DMS53 (cell line): ENCODE measurements around the gene SHISA9.
"Not testable (repeated sequence)": the region's sequence is repeated elsewhere in the genome, so short reads cannot be mapped to it uniquely, and the experiment has no call there.

ENCODE experiments used
- DNase-seq: peaks from one replicate; lab custom pipeline; 2025; lab: John Stamatoyannopoulos, UW

Gene SHISA9

DNA sequence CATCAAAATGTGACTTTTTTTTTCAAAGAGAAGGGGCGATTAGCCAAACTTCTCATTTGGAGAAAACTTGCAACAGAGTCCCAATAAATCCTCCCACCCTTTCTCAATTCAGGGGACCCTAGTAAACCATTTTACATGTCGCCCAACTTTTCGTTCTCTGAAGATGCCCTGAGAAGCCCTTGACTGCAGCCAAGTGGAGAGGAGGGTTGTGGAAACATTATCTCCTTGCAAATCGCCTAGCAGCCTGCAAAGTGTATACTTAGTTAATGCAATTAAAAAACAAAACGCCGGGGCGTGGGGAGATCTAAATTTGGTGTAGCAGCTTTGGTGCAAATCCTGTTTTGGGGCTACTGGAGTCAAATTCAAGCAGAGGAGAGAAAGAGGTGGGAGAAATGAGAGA lies 1.2 kb upstream of the SHISA9 start:
- DNase-seq, result no peak

DNA sequence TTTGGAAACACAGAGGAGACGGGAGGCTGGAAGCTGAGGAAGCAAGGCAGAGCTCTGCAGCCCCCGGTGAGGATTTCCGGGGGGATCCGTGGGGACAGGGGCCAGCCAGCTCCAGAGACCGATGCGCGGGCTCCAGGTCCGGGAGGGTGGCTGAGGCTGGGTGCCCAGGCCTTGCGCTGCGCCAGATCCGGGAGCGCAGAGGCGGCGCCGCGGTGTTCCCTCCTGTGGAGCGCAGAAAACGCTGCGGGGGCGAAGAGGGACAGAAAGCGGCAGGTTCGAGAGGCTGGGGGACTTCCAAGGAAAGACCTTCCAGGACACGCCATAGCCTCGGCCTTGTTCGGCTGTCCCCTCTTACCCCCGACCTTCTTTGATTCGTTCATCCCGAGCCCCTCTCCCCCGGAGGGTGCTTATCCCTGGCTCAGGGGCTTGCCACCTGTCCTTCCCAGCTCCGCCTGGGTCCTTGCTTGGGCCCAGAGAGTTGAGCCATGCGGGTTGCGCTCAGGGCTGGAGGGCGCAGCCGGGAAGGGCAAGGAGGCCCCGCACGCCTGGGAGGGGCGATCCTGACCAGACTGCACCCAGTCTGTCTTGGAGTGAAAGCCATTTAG lies 697 bp upstream of the SHISA9 start:
- no peak for DNase-seq

DNA sequence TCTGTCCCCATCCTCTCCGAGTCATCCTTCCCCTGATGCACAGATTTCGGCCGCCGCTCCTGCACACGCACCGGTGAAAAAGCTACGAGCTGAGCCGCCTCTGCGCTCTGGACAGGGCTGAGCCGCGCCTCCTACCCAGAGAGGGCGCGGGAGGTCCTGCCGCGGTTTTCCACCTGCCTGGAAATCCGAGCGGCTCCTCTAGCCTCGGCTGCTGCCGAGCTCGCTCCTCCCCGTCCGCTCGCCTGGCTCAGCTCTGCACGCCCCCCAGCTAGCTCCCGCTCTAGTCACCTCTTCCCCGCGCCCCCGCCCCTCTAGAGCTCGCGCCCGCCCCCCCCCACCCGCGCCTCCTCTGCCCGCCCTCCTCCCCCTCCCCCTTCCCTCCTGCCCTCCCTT lies 198 bp upstream of the SHISA9 start:
- DNase-seq, result no peak

DNA sequence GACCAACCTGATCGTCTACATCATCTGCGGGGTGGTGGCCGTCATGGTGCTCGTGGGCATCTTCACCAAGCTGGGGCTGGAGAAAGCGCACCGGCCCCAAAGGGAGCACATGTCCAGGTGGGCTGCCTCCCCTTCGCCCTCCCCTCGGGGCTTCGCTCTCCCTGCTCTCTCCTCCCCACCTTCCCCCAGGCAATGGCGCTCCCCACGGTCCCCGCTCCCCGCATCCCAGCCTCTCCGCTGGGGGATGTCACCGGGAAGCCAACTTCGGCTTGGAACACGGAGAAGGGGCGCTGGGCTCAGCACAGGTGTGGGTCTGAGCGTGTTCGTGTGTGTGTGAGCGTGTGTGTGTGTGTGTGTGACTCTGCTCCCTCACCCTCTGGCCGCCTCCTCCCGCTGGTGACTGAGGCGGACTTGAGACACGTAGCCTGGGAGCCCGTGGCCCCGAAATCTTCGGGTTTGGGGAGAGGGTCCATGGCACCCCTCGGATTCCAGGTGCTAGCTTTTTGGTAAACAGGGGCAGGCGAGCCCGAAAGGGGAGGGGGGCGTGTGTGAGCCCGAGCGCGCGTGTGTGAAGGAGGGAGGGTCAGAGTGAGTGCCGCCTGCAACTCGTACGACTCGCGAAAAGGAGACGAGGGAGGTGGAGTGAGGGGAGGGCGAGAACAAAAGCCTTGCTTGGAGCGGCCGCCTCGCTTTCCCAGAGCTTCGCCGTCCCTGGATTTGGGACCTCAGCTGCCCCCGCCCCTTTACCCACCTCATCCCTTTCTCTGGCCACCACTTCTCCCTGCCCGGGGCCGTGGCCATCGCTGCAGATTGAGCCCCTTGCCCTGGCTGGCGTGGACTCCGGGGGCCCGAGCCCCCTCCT lies 1.3 kb downstream of the SHISA9 start:
- no peak for DNase-seq

DNA sequence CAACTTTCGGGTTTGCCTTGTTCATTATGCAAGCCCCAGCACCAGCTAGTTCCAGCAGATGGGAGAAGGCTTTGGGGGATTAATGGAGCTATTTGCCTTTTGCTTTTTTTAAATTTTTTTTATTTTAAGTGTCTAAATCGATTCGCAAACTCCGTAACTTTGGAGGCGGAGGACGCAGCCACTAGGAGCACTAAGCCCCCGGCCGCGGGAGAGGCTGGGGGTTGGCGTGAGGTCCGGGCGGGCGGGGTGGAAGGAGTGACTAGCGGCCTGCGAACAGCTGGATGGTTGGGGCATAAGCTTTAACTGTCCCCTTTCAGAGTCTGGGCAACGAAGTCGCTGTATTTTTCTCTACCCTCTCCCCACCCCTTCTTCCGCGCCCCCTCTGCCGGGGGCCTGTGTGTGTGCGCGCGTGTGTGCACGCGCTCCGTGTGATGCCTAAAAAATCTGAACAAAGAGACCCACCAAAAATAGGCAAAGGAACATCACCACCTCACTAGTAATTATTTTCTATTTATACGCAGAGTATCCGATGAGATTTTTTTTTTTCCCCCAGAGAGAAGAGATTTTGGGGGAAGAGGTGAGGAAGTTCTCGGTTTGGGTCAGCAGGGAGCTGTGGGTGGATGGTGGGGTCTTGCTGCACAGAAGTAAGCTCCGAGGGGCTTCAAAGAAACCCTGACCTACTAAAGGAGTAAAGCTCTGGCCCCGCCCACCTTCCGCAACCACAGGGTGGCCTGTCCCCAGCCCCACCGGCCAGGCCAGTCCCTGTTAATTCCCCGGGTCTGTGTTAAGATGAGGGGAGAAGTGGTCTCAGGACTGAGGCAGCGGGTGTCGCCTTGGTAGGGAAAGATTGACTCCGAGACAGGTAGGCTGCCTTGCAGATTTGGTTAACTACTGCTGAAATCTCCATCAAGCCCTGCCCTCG lies 2.3 kb downstream of the SHISA9 start:
- DNase-seq, result no peak

DNA sequence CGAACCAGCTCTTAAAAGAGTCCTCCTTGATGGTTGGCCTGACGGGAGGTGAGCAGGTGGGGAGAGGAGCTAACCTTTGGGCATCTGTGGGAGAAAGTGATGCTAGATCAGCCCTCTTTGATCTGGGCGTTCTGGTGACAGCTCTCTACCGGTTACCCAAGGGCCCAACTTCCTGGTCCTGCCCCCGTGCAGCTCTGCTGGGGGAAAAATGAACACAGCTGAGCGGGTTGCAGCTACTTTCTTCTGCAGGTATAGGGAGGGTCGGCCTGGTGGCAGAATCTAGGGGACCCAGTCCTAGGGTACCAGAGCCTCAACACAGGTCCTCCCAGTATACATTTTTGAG lies 2.9 kb downstream of the SHISA9 start:
- no peak for DNase-seq

DNA sequence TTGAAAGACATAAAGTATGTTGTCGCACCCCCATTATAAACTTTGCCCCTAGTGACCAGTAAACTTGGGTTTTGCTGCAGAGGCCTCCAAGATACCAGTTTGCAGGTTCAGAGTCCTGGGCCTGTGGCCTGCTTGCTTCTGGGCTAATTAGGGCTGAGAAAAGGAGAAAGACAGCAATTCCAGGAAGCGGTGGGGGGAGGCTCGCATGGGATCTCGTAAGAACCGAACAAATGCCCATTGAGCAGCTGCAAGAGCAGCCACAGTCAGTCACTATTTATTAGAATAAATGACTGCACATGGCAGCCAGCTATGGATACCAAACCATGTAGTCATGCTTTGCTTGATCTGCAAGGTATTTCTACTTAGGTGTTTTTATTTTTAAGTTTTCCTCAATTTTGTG lies 4.9 kb downstream of the SHISA9 start:
- no peak for DNase-seq

DNA sequence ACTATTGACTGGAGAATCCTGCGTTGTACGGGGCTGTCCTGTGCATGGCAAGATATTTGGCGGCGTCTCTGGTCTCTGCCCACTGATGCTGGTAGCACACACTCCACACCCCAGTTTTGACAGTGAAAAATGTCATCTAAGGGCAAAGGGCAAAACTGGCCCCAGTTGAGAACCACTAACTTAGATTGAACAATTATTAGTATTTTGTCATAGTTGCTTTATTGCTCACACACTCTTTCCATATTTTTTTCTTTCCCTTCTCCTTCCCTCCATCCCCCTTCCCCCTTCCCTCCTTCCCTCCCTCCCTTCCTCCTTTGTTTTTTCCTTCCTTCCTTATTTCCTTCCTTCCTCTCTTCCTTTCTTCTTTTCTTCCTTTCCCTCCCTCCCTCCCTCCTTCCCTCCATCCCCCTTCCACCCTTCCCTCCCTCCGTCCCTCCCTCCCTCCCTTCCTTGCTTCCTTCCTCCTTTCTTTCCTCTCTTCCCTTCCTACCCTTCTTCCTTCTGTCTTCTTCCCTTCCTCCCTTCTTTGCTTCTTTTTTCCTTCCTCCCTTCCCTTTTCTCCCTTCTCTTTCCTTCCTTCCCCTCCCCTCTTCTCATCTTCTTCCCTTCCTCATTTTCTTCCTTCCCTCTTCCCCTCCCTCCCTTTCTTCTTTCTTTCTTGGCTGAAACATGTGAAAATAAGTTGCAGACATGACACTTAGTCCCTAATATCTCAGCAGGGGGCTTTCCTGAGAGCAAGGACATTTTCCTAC lies 5.5 kb downstream of the SHISA9 start:
- DNase-seq, result no peak

DNA sequence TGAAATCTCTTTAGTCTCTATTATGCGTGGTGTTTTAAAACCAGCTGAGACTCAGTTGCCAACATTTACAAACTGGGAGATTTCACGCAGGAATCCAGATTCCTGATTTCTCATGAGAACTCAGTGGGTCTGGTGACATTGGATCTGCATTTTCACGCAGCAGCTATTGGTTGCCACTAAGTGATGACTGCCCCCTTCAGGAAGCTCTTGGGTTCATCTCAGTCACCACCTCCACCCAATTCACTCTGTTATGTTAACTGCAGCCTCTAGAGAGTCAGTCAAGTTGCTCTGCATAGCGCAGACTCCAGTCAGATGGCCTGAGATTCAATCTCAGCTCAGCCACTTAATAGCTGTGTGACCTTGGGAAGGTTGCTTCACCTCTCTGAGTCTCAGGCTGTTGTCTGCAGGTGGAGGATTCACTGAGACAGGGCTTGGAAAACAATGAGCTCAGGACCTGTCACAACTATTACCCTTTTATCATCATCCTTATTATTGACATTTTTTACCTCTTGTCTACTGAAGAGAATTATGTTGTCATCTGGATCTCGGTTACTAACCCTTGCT lies 6.4 kb downstream of the SHISA9 start:
- DNase-seq, result no peak

DNA sequence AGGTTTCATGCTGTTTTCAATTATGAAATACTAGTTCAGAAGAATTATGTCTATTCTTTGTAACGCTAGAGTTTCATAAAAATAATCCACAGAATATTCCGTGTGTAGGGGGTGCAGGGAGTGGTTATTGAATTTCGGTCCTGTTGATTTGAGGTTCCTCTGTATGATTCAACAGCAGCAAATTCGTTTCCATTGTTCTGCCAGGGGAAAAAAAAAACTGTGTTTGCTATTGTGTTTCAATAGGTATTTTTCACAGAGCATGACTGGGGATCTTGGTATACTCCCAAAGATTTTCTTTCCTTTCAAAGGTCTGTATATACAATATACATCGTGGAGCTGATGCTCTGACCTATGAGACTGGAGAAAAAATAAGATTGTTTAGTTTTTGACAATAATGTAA lies 15.8 kb downstream of the SHISA9 start:
- no peak for DNase-seq

DNA sequence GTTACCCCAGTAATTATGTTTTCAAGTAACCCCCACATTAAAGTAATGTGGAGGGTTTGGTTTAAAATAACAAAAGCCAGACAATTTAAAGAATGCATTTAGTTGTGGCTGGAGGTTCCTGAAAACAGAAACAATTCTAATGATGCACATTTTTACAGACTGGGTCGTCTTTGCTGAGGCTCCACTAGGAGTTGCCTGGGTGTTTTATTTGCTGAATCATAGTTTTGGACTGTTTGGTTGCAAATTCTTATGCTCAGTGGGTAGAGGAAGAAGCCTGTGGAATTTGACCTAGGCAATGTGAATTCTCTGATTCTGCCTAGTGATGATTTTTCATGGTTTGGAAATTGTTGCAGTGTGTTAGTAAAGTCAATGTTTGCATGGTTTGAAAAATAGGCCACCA lies 16.3 kb downstream of the SHISA9 start:
- DNase-seq, result no peak

DNA sequence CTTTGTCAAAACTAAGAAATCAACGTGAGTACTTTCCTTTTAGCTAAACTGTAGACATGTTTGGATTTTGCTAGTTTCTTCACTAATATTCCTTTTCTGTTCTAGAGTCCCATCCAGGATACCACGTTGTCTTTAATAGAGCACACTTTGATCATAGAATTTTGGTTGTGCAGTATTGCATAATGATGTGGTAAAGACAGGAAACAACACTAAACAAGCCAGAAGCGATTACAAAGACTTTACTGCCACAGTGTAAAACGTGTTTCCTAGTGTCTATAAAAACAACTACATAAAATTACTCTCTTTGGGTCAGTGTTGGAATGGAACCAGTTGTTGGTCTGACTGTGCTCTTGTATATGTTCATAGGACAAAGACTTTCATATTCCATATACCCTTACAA lies 19.3 kb downstream of the SHISA9 start:
- no peak for DNase-seq

DNA sequence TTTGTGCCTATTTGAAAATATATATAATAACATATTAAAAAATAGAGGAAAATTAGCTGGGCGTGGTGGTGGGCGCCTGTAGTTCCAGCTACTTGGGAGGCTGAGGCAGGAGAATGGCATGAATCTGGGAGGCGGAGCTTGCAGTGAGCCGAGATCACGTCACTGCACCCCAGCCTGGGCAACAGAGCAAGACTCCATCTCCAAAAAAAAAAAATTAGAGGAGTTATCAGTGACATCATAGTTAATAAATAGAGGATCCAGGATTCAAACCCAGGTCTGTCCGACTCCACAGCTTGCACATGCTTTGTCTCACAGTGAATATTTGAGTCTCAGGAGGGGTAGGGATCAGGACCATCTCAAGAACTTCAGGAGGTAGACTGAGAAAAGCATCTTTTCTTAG lies 22.2 kb downstream of the SHISA9 start:
- DNase-seq, result not testable (repeated sequence)

DNA sequence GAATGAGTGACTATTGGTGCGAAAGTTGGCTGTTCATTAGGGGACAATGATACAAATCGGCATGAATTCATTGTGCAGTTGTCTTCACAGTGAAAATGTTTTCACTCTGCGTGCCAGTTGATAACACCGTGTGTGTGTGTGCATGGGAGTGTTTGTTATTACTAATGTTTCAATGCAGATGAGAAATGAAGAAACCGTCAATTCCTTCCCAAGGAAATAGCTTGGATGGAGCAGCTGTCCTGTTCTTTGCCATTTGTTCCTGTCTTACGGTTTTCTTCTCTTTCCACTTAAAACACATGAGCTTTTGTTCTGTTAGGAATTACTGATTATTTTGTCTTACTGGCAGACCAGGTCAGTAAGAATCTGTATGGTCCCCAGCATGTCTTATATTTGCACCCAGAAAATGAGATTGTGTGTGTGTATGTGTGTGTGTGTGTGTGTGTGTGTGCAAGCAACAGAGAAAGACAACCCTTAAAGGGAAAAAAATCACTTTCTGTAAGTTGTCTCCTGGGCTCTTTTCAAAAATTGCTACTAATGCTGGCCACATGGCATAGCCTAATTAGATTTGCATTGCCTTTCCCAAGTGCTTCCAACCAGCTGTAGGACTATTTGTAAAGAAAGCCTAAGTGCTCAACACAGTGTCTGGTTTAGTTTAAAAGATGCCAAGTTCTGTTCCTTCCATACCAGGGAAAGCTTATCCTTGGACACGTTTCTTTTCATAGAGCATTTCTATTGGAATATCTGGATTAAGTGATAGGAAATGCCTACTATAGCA lies 23.8 kb downstream of the SHISA9 start:
- DNase-seq, result no peak

DNA sequence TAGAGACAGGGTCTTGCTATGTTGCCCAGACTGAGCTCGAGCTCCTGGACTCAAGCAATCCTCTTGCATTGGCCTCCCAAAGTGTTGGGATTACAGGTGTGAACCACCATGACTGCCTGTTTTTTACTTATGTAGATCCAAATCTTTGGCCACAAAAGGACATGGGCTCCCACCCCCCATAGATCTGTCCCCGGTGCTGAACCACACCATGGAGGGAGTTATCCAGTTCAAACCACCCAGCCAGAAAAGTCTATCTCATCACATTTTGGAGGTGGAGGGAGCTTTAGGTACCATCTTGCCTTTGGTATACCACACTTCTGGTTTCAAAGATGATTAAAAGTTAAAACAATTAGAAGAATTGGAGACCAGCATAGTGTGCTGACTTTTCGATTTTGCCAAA lies 26.2 kb downstream of the SHISA9 start:
- DNase-seq, result no peak

DNA sequence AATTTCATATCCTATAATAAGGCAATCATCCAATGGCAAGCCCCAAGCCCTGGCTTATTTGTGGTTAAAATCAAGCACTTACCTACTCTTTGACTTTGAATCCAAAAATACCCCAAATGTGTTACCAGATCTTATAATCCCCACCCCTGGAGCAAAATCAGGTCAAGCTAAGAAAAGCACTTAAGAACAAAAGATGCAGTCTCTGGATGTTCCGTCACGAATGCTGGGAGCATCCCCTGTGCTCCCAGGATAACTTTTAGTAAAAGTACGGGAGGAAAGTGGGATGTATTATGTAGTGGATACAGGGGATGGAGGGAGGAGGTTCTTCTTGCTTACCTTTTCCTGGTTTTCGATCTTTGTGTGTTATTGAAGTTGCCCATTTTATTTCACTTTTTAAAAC lies 29.5 kb downstream of the SHISA9 start:
- no peak for DNase-seq

DNA sequence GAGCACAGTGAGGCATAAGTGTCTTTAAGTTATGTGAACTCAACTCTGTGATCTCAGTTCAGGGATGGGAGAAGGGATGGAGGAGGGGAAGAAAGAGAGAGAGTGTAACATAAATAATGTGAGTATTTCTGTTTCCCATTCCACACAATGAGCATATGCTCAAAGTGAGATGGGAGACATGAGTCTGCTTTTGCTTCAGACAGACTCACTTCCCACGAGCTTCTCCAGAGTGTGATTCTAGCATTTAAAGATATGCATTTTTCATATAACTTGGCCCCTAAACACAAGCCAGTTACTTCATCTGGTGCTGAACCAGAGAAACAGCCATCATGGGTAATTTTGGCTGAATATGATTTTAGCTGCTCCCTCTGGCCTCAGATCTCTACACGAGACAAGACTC lies 35.0 kb downstream of the SHISA9 start:
- DNase-seq, result no peak

DNA sequence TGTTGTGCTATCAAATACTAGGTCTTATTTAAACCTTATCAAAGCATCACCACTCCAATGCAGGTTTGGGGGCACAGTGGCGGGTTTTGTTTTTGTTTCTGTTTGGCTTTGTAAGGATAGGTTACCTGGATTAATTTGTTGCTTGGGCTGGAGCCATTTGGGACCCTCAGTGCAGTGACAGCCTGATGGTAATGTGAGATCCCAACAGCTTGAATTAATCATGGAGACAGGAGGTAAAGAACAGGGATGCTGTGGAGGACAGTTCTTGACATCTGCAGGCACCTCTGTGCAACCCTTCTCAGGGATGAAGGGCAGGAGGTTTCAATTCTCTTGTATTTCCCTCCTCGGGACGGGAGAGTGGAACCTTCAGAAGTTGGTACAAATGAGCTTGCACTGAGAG lies 40.5 kb downstream of the SHISA9 start:
- DNase-seq, result no peak

DNA sequence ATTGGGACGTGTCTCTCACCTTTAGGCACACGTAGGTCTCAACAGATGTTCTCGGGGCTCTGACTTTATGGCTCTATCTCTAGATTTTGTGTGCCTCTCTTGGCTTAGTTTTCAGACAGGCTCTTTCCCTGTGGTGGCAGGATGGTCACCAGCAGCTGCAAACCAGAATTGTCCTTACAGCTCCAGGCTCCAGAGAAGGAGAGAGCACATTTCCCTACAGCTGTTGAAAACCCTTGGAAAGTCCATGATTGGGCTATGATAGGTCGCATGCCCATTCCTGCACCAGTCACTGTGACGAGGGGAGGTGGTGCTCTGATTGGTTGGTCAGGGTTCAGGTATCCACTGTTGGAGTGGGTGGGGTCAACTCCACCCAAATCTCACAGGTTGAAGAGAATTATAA lies 41.5 kb downstream of the SHISA9 start:
- no peak for DNase-seq

DNA sequence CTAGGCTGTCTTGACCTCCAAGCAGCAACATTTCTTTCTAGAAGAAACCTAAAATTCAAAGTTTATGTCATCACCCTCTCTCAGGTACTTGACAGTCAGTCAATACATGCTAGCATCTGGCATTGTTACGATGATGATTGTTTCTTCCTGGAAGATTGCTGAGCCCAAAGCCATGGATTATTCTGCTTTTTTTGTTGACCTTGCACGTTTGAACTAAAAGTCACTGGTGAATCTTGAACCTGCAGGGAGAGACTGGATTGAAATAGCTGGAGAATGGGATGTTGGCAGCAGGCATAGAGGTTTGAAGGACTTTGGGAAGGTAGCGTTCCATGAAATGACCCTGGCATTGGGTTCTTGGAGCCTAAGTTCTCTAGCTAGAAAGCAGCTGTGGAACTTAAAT lies 42.9 kb downstream of the SHISA9 start:
- DNase-seq, result no peak

DNA sequence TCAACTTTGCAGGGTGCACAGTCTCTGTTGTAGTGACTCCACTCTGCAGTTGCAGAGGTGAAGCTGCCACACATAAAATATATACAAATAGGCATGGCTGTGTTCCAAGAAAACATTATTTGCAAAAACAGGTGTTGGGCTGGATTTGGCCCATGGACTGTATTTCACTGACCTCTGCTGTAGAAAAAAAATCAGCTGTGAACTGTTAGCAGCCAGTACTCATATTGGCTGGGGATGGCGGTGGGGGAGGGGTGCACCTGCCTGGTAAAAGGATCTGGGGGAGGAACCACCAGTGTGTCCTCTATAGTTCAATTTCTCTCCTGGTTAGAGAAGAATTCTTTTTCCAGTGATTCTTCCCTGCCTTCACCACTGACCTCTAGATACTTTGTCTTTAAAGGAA lies 50.0 kb downstream of the SHISA9 start:
- DNase-seq, result no peak
